HG03175 (cell line): Measurements from ENCODE around the gene CBX5.
A peak's percentile ranks its signal among the peaks of the same experiment; 100 is the strongest.
"Not testable (repeated sequence)": the region's sequence is repeated elsewhere in the genome, so short reads cannot be mapped to it uniquely, and the experiment has no call there.

Experiments
- ATAC-seq: cut with Tn5 transposase; IDR thresholded peaks from one replicate; pipeline ENCODE4 v1.9.1; 2021; ENCODE audit warnings: mild to moderate bottlenecking, moderate library complexity; ENCODE audit not compliant: unreplicated experiment

CBX5 gene

GRCh38 chr12:54272214-54272613, 7.7 kb downstream of the CBX5 start:
- no peak for ATAC-seq

- ATAC-seq: no peak
These were observed 9.6 kb downstream of the CBX5 start for GRCh38 chr12:54270345-54270744.

GRCh38 chr12:54266852-54267251, 13.1 kb downstream of the CBX5 start:
- no peak for ATAC-seq

GRCh38 chr12:54265364-54265812, 14.5 kb downstream of the CBX5 start:
- no peak for ATAC-seq

GRCh38 chr12:54262403-54262925, 17.5 kb downstream of the CBX5 start:
- ATAC-seq: no peak

- ATAC-seq: no peak
These were observed 18.0 kb downstream of the CBX5 start for GRCh38 chr12:54261815-54262402.

- no peak for ATAC-seq
These were observed 20.5 kb downstream of the CBX5 start for GRCh38 chr12:54259194-54260011.

- ATAC-seq: no peak
These were observed 21.7 kb downstream of the CBX5 start for GRCh38 chr12:54258201-54258681.

GRCh38 chr12:54257332-54257731, 22.6 kb downstream of the CBX5 start:
- no peak for ATAC-seq

GRCh38 chr12:54253240-54253639, 26.7 kb downstream of the CBX5 start:
- ATAC-seq: no peak

GRCh38 chr12:54251667-54252284, 28.1 kb downstream of the CBX5 start:
- ATAC-seq: no peak

GRCh38 chr12:54249489-54249888, 30.4 kb downstream of the CBX5 start:
- ATAC-seq: no peak

- ATAC-seq: no peak
These were observed 33.8 kb downstream of the CBX5 start for GRCh38 chr12:54246011-54246641.

GRCh38 chr12:54240971-54241588, 38.8 kb downstream of the CBX5 start:
- peak; percentile 51 for ATAC-seq

- no peak for ATAC-seq
These were observed 39.8 kb downstream of the CBX5 start for GRCh38 chr12:54240129-54240528.

- no peak for ATAC-seq
These were observed 40.3 kb downstream of the CBX5 start for GRCh38 chr12:54239620-54240019.

GRCh38 chr12:54238531-54238930, 41.4 kb downstream of the CBX5 start:
- no peak for ATAC-seq

GRCh38 chr12:54232790-54233189, 47.1 kb downstream of the CBX5 start:
- ATAC-seq: no peak

- ATAC-seq: not testable (repeated sequence)
These were observed 48.7 kb downstream of the CBX5 start for GRCh38 chr12:54231269-54231668.

GRCh38 chr12:54230555-54230954, 49.4 kb downstream of the CBX5 start:
- no peak for ATAC-seq
